Hepatocyte (in vitro differentiated cells): Measurements from ENCODE around the gene HHATL.

Experiments
- CTCF ChIP-seq: fragments of 200-600 bp; sonication (generic); IDR thresholded peaks from 2 replicates; pipeline ENCODE4 v1.5.1; 2016; ENCODE audit warnings: antibody characterized with exemption, mild to moderate bottlenecking; ENCODE audit not compliant: poor library complexity
- EZH2phosphoT487 ChIP-seq: fragments of 200-600 bp; sonication (generic); IDR thresholded peaks from one replicate; pipeline ENCODE4 v1.6.1; 2018; ENCODE audit warnings: antibody characterized with exemption, mild to moderate bottlenecking, low read depth, moderate library complexity; ENCODE audit not compliant: unreplicated experiment, severe bottlenecking

- TF ChIP-seq CTCF (no peak), EZH2phosphoT487 (no peak)
Measured at GRCh38 chr3:42725454-42725853, 22.9 kb upstream of the HHATL start.
